ENCODE measurements around the gene PROM2. TPM values are rescaled to one million over a fixed set of nuclear protein-coding genes. Genes with fewer than 3 reads are reported as not detected.

Gene PROM2, protein sequence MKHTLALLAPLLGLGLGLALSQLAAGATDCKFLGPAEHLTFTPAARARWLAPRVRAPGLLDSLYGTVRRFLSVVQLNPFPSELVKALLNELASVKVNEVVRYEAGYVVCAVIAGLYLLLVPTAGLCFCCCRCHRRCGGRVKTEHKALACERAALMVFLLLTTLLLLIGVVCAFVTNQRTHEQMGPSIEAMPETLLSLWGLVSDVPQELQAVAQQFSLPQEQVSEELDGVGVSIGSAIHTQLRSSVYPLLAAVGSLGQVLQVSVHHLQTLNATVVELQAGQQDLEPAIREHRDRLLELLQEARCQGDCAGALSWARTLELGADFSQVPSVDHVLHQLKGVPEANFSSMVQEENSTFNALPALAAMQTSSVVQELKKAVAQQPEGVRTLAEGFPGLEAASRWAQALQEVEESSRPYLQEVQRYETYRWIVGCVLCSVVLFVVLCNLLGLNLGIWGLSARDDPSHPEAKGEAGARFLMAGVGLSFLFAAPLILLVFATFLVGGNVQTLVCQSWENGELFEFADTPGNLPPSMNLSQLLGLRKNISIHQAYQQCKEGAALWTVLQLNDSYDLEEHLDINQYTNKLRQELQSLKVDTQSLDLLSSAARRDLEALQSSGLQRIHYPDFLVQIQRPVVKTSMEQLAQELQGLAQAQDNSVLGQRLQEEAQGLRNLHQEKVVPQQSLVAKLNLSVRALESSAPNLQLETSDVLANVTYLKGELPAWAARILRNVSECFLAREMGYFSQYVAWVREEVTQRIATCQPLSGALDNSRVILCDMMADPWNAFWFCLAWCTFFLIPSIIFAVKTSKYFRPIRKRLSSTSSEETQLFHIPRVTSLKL
- 1.5 to 1.7 TPM (median 1.7 TPM) in 3 replicates for total RNA-seq
- long read RNA-seq, partial matches to known transcripts, result 0 of 1 reads
- long read RNA-seq, other reads (novel, unspliced or antisense), result 1 of 1 reads

- DNase-seq (ENCODE audit: low spot score), result peak; percentile 89
- H3K36me3 Mint-ChIP-seq (ENCODE audit: low read depth), result no peaks in the 10 kb centered on the region
- TF ChIP-seq CTCF (IDR thresholded peaks at IDR 0.05), result no peak
- no peak within 1 kb of the TSS for H3K27ac Mint-ChIP-seq (ENCODE audit: unreplicated experiment)
- no peaks in the 10 kb centered on the region for H3K27me3 Mint-ChIP-seq (ENCODE audit: low read depth)
- H3K4me3 Mint-ChIP-seq (ENCODE audit: unreplicated experiment), result no peak within 1 kb of the TSS
- H3K9me3 Mint-ChIP-seq (ENCODE audit: low read depth), result no peaks in the 10 kb centered on the region
- H3K4me1 Mint-ChIP-seq (ENCODE audit: low read depth), result no peaks in the 10 kb centered on the region
These were observed at the start of gene PROM2 for GRCh38 chr2:95274291-95275150. Gene PROM2, plus strand, starts transcription at chr2:95274449. Its CDS starts 137 bp downstream, at chr2:95274586.

DNA sequence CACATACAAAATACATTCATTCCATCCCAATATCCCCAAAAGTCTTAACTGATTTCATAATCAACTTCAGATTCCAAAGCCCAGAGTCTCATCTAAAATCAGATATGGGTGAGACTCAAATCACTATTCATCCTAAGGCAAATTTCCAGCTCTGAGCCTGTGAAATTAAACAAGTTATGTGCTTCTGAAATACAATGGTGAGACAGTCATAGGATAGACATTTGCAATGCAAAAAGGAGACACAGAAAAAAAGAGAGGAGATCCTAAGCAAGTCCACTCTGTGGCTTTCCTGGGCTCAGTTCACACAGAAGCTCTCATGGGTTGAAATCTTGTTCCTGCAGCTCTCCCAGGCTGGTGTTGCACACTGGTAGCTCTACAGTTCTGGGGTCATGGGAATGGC, 48.6 kb upstream of the PROM2 start:
- Mint-ChIP-seq H3K27ac (ENCODE audit: unreplicated experiment) (no peak overlapping the region), H3K27me3 (ENCODE audit: low read depth) (no peaks in the 10 kb centered on the region), H3K4me1 (ENCODE audit: low read depth) (no peaks in the 10 kb centered on the region), H3K36me3 (ENCODE audit: low read depth) (peaks cover 33% of the 10 kb centered on the region), H3K9me3 (ENCODE audit: low read depth) (peaks cover 66% of the 10 kb centered on the region), H3K4me3 (ENCODE audit: unreplicated experiment) (no peak overlapping the region)
- no peak for TF ChIP-seq CTCF (IDR thresholded peaks at IDR 0.05)
- no peak for DNase-seq (ENCODE audit: low spot score)

DNA sequence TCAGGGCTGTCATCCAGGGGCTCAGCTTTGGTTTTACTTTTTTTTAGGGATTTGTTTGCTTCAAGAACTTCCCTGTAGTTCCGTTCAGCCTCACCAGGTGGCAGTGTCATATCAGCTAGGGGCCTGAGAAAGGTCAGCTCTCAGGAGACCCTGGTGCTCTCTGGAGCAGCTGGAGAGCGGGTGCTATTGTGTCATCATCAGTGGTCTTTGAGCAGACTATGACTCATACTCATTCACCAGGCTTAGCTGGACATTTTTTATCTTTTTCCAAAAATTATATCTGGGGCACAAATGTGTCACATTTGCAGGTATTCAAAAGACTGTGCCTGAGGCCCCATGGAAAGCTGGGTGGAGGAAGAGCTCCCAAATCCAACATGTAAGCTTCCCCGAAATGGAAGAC, 42.5 kb upstream of the PROM2 start:
- H3K4me1 Mint-ChIP-seq (ENCODE audit: low read depth), result no peaks in the 10 kb centered on the region
- peaks cover 57% of the 10 kb centered on the region for H3K9me3 Mint-ChIP-seq (ENCODE audit: low read depth)
- no peak overlapping the region for H3K4me3 Mint-ChIP-seq (ENCODE audit: unreplicated experiment)
- no peak for DNase-seq (ENCODE audit: low spot score)
- H3K27me3 Mint-ChIP-seq (ENCODE audit: low read depth), result no peaks in the 10 kb centered on the region
- peak; percentile 73 for TF ChIP-seq CTCF (IDR thresholded peaks at IDR 0.05)
- H3K36me3 Mint-ChIP-seq (ENCODE audit: low read depth), result peaks cover 6% of the 10 kb centered on the region
- no peak overlapping the region for H3K27ac Mint-ChIP-seq (ENCODE audit: unreplicated experiment)

DNA sequence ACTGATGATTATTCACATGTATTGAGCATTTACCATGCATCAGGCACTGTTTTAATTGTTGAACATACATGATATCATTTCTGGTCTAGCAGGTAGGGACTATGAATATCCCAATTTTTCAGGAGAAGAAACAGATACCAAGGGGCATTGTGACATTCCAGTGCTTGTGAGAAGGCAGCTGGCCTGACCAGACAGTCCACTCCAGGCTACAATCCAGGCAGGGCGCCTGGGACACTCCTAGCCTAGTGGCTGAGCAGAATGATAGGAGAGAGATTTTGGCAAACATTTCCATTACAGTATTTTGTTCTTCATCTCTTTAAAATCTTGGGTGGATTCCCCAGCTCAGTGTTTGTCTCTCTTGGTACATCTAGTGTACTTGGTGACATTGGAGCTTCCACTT, 42.0 kb upstream of the PROM2 start:
- DNase-seq (ENCODE audit: low spot score), result no peak
- Mint-ChIP-seq H3K27me3 (ENCODE audit: low read depth) (no peaks in the 10 kb centered on the region), H3K4me1 (ENCODE audit: low read depth) (no peaks in the 10 kb centered on the region), H3K9me3 (ENCODE audit: low read depth) (peaks cover 58% of the 10 kb centered on the region), H3K27ac (ENCODE audit: unreplicated experiment) (no peak overlapping the region), H3K36me3 (ENCODE audit: low read depth) (peaks cover 6% of the 10 kb centered on the region), H3K4me3 (ENCODE audit: unreplicated experiment) (no peak overlapping the region)
- TF ChIP-seq CTCF (IDR thresholded peaks at IDR 0.05), result no peak

Measured in chondrocyte (in vitro differentiated cells).